Right renal cortex interstitium (tissue), 3 donors: ENCODE data around the gene HCCS. TPM values are rescaled to one million over a fixed set of nuclear protein-coding genes. Genes with fewer than 3 reads are reported as not detected.
"Not testable (repeated sequence)": the region's sequence is repeated elsewhere in the genome, so short reads cannot be mapped to it uniquely, and the experiment has no call there.

Experiments used
- DNase-seq, 3 donors: peaks; one replicate each; pipeline ENCODE4 v3.0.0-alpha.2; 2013; ENCODE audit warnings: low read depth in 3 of 3, low spot score in 2 of 3
- polyA plus RNA-seq, 3 donors: library from polyadenylated mRNA; unstranded; fragments of 120-200 nt; gene quantifications; one replicate each; pipeline ENCODE4 v1.2.1, GENCODE V29; 2013; ENCODE audit not compliant: insufficient read length in 3 of 3

HCCS gene
- polyA plus RNA-seq, 3 donors, result 28.7 to 31.0 (median 30.2) TPM

DNA sequence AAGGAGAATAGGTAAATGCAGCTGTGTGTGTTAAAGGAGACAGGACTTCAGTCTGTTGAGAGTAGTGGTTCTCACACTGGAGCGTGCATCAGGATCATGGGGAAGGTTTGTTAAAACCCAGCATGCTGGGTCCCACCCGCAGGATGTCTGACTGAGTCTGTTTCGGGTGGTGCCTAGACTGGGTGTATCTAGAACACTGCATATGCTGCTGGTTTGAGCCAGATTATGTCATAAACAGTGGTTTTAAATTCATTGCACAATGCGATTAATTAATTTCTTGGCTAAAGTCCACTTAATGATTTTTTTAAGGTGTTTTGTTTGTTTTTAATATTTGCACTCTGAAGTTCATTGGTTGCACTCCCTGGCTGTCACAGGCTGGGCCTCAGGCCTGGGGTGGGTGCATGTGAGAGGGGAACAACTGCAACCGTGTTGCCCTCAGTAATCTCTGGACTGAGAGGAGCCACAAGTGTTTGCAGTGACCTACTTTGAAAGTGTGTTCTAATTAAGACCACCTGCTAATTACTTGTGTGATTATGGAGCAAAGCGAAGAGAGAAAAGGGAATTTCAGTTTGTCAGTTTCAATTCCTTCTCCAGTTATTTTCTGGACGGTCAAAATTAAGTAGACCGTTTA is 8.3 kb downstream of the HCCS start:
- DNase-seq, result no peak

DNA sequence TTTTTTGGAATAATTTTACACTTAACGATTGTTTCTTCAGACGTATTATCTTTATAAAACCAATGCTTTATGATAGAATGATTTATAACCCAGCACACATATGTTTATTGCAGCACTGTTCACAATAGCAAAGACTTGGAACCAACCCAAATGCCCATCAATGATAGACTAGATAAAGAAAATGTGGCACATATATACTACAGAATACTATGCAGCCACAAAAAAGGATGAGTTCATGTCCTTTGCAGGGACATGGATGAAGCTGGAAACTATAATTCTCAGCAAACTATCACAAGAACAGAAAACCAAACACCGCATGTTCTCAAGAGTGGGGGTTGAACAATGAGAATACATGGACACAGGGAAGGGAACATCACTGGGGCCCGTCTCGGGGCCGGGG is 12.0 kb downstream of the HCCS start:
- DNase-seq, result not testable (repeated sequence)

DNA sequence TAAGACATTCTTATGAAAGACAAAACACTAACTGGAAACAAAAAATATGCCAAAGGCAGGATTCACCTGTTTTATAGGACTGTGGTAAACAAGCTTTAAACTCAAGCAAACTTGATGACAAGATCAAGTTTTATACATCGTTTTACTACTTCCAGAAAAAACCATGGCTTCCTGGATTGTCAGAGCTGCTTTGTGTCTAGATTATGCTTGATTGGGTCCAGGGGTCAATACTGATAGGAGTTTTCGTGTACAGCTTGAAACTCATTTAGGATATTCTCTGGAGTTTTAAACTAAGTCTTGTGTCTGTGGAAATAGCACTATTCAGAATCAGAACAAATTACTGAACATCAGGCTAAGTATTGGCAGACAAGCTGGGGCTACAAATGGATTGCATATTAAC is 13.0 kb downstream of the HCCS start:
- DNase-seq, result no peak

DNA sequence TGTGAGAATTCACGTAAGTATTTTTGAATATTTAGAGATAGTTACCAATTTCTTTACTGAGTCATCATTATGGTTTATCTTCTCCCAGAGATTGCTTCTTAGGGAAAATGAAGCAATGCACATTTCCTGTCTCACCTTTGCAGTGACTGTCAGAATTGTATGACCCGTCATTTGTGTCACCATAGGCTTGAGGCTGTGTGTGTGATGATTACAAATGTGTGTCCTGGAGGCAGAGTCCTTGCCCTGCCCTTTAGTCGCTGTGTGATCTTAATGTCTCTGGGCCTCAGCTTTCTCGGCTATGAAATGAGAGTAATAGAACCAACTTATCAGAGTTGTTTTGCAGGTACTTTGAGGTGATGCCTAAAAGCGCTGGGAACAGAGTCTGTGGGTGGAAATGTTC is 13.9 kb downstream of the HCCS start:
- DNase-seq, result no peak

DNA sequence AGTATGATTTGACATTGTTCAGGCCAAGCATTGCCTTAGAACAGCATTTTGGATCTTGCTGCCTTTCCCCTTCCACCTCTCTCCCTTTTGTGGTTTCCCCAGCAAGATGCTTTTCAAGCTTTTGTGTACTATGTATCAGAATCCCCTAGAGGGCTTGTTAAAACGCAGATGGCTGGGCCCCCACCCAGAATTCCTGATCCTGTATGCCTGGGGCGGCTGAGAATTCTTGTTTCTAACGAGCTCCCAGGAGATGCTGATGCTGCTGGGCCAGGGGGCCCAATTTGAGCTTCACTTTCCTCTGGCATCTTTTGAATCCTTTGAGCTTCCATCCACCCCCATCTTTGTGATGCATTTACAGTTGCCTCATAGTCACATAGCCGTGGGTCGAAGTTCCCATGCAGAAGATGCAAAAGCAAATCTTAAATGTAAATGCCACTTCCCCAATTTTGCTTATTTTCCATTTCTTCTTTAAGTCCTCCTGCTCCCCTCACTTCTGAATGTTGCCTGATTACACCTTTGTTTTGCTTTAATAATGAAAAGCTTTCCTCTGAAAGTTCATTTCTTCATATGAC is 18.5 kb downstream of the HCCS start:
- no peak for DNase-seq

DNA sequence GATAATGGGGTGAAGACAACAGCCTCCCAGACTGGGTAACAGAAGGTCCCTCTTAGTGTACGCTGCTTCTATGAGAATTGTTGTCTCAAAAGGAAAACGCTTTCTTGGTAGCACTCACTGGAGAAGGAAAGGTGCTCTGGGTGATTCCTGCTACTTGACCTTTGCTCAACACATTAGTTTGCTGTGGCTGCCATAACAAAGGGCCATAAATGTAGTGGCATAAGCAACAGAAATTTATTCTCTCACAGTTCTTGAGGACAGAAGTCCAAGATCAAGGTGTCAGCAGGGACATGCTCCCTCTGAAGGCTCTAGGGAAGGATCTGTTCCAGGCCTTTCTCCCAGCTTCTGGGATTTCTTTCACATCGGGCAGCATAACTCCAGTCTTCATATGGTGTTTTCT is 19.0 kb downstream of the HCCS start:
- DNase-seq, result no peak

DNA sequence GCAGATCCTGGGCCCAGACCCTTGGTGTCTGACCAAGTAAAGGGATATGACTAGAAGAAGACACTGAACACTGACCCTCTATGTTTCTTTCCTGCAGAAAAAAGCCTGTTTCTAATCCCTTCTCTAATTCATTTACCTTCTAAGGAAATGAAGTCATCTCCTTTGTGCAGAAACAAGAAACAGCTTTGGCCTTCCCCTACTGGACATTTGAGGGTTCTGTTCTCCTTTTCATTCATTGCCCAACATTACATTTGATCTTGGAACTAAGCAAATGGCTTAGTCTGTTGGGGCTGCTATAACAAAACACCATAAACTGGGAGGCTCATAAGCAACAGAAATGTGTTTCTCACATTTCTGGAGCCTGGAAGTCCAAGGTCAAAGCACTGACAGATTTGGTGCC is 20.0 kb downstream of the HCCS start:
- DNase-seq, result no peak

DNA sequence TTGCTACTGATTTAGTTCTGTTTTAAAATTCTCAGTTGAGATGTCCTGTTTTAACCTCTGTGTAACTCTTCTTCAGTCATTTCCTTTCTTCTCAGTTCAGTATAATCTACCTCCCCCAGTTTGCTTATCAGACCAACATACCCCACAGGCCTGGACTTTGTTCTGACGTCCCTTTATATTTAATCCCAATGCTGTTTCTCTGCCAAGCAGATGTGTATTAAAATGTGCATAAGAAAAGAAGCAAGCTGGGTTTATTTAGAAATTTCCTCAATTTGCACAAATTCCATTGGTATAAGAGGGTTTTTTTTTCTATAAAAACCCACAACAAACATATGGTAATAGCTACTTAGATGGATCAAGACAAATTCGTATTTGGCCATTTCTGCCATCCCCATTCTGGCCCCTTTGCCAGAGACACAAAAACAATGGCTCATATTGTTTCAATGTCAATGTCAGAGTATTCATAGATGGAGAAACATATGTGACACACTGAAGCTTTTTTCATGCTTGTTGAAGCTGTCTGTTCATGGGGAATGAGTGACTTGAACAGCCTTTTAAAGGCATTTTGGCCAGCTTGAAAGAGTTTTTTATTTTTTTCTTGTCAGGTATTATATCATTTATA is 24.5 kb downstream of the HCCS start:
- no peak for DNase-seq

DNA sequence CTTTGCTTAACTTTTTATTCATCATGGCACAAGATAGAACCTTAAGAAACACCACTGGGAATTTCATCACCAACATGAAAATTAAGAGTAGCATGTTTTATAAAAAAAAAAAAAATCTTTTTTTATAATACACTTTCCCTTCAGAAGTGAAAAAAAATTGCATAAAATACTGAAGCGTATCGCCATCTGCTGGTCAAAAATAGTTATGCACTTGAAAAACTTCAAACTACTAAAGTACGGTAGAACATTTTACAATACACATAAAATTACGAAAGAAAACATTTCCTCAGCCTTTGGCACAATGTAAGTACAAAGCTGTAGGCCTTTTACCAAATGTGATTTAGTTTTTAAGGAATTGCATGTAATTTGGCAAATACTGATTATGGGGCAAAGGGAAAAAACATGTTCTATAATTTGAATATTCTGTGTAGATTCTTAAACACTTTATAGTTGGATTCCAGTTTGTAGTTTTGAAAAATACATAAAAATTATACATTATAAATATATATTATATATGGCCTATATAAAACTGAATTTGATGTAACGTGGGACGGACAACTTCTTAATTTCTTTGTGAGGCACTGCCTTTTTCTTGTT is 26.5 kb downstream of the HCCS start:
- DNase-seq, result peak in 1 of 3 donors; percentile 24

DNA sequence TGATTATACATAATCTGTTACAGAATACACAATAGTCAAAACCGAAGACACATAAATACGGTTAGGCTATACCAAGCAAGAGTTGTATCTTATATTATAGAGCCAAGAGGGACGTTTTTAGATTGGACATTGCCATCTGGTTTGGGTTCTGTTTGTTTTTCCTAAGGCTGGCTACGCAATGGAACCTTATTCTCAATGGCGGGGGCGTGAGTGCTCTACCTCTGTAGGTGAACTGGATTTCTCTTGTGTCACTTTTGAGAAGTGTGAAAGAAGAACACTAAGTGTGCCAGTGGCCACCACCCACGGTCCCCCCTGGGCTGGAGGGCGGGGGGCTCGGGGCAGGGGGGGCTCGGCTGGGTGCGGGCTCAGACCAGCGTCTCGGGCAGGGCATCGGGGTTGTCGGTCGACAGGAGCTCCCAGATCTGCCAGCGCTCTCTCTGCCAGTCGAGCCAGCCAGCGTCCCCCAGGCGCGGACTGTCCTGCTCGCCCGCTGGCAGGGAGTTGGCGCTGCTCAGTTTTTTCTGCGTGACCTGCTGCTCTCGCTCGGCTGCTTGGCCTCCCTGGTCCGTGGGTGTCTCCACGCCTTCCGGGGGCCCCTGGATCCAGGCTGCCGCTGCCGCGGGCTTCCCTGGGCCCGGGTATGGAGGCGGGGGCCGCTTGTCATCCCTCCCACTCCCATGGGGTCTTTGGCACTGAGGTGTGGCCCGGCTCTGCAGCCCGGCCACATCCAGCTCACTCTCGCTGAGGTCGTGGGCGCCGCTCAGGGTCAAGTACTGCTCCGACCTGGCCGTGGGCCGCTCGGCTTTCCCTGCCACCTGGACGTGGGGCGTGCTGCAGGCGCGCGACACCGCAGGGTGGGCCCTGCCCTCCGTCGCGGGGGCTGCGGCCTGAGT is 27.6 kb downstream of the HCCS start:
- DNase-seq, result no peak

DNA sequence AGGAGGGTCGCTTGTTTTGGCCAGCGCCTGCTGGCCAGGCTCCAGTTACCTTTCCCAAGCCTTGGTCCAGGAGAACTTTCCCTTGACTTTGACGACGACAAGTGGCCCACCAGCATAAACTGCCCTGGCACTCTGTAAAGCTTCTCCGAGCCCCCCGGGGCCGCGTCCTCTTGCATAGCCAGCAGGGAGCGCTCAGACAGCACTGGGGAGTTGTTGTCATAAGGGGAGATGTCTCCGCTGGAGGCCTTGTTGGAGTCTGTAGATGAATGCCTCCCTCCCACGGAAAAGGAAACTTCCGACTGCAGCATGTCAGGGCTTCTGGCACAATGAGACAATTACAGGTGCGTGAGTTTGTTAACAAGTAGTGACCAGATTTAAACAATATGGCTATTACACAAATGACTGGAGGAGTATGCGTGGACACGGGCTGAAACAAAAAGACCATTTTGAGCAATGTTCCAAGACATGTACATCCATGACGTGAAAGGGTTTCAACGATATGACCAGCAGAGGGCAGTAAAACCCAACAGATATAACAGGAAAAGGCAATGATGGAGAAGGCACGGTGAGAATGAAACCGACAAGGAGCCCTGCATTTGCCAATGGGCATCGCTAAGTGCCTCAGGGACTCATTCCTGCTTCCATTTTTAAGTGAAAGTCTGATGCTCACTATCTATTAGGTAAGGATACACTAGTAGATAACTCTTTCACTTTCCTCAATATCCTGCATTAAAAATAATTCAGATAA is 33.0 kb downstream of the HCCS start:
- peak; percentile 55 to 72 (median 56) for DNase-seq

DNA sequence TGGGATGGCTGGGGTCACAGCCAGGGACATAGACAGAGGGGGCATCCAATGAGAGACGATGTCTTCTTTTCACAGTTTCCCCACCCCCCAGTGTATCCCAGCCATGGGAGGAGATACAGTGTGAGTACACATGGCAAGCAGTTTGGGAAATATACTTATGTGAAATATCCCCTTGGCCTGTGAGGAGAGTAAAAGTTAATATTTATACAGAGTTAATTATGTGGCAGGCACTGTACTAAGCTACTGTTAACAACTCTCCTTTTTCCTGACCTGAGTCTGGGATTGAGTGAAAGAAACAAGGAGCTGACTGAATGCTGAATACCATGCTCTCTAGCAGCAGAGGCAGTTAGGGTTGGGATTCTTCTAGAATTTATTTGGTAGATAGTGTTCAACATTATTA is 35.3 kb downstream of the HCCS start:
- no peak for DNase-seq

DNA sequence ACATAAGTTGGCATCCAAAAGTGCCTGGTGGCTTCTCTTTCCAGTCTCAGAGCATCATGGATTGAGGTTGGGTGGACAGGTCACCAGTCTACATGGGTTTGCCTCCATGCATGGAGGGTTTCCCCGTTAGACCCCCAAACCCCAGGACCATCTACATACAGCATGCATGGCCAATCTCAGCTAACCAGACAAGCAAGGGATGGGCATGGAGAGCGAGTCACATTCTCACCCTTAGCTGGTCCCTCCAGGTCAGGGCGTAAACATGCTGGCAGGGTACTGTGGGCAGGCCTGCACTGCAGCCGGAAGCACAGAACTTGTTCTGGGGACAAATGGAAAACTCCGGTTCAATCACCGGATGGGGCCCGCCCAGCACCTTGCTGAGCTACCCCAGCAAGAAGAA is 37.3 kb downstream of the HCCS start:
- no peak for DNase-seq

DNA sequence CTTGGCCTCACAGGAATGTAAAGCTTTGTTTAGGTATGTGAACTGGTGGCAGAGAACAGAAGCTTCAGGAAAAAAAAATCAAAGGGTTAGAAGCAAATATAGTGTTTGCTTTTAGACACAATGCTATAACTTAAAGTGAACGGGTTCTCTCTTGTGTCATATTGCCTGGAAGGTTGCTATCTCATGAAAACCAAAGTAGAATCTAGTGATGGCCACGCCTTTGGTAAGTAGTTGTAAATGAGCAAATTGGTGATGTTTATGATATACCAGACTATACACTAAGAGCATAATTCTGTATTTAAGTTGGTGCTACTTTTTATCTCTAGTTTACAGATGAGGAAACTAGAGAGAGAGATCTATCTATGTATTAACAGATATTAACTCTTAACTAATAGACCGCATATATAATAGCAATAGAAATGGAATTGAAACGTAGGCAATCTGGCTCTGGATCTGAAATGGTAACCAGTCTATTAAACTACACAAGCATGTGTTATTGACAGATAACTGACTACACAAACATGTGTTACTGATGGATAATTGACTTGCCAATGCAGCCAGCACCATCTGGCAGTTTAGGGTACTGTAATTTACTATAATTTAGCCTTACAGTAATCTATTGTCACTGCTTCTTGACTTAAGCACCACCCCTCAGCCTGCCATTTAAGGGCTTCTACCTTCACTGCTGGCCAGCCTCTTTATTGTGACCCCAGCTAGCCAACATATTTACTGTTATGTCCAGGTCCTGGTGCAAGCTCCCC is 40.8 kb downstream of the HCCS start:
- DNase-seq, result no peak

DNA sequence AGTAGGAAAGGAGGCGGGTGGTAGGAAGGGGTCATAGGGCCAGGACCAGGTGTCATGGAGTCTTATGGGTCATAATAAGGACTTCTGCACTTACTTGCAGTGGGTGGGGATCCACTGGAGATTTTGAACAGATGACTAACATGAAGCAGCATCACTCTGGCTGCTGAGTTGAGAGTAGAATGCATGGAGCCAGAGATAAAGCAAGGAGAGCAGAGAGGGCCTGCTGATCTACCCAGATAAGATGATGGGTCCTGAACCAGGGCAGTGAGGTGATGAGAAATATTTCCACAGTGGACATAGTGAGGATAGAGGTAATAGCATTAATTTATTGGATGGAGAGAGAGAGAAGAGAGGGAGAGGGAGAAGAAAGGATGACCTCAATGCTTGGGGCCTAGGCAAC is 48.0 kb downstream of the HCCS start:
- DNase-seq, result no peak

DNA sequence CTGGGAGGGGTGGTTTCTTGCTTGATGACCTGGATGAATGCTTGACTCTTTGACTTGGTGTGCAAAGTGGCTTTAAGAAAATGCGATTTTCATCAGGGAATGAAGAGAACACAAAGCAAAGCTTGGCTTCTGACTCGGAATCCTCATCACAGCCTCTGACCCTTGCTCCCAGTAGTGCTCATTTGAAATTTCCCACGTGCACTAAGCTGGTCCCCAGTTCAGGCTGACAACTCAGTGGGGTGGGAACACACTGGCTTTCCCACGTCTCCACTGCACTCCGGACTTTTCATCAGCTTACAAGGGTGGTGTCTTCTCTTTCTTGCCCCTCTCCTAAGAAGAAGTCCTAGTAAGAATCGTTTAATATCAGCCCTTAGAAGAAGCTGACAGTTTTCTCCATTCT is 53.3 kb downstream of the HCCS start:
- DNase-seq, result no peak

DNA sequence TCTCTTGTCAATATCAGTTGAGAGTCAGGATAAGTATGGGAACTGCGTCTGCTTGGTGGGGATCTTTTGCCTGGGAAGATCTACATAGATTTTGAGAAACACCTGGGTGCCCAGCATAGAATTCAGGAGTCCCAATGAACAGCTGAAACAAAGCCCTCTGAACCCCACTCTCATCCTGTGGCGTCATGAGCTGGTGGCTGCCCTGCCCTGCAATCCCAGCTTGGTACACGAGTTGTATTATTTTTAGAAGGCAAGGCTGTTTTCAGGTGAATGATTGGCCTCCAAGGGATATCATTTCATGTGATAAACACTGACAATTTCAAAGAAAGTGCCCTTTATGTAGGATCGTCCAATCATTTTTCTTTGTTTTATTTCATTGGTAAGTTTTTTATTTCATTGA is 60.8 kb downstream of the HCCS start:
- DNase-seq, result no peak

DNA sequence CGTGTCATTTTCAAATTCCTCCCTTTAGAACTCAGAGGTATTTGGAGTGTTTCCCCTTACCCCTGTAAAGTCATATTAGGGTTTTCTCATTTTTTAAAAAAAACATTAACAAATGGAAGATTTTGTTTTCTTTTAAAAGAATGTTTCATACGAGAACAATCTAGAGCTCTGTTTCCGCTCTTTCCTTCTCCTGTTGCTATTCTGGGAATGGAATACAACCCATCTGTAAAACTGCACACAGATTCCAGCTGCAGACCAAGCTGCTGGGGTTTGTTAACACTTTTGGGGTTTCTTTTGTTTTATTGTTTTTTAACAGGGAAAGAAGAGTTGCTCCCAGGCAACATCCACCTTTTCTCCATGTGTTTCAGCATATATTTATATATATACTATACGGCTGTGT is 61.3 kb downstream of the HCCS start:
- DNase-seq, result no peak
